NCI-H2196 treated with DMSO at 0.1 percent for 48 hours (cell line): ENCODE results near the gene IGFLR1.
"Not testable (repeated sequence)": the region's sequence is repeated elsewhere in the genome, so short reads cannot be mapped to it uniquely, and the experiment has no call there.

ENCODE experiments used
- DNase-seq: peaks from one replicate; lab custom pipeline; 2025; ENCODE audit not compliant: unreplicated experiment; lab: John Stamatoyannopoulos, UW

Gene IGFLR1

DNA sequence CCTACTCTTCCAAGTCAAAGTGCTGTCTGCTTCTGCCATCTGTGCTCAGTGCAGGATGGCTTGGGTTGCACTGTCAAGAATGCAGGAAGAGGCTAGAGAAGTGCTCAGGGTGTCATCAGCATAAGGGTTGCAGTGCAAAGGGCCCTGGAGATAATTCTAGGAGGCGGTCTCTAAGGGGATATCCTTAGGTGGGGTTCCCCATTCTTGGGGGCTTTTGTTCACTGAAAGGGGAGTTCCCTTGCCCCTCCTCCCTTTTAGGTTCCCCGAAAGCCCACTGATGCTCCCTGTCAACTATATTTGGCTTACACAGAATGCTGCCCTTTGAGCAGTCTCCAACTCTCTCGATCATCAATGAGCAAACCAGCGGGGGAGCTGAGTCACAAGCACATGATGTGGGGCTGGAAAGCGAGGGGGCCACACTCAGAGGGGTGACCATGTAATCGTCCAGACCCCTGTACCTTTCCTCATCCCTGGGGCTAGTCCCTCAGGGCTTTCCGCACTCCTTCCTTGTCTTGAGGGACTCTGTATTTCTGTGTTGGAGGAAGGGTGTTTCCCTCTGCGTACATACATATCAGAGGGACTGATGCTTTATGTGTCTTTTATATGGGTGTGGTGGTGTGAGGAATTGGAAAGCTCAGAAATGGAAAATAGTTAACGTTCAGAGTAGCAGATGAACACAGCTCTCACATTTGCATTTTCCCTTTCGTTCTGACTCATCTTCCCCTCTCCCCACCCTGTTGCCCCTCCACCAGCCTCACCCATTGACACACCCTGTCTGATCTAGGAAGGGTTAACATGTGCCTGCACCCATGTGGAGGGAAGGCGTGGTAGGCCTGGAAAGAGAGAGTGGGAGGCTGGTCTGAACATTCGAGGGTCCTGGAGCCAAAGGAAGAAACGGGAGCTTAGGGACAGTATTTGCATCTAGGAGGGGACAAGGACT lies 31.2 kb downstream of the IGFLR1 start:
- DNase-seq, result no peak

DNA sequence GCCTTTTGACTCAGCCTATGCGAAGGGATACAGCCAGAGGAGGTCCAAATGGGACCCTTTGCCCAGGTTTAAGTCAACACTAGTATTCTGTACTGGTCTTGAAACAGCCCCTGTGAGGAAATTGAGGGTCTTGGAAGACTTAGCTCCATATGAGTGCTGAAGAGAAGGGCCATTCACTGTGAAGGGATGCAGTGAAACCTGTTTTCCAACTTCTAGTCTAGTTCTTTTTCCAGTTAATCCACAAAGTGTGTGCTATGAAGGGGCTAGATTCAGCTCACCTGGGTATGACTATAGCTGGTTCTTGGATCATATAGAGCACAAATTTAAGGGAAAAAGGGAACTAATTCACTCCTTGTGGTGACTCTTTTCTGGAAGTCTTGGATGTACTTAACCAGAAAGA lies 33.9 kb downstream of the IGFLR1 start:
- DNase-seq, result no peak

DNA sequence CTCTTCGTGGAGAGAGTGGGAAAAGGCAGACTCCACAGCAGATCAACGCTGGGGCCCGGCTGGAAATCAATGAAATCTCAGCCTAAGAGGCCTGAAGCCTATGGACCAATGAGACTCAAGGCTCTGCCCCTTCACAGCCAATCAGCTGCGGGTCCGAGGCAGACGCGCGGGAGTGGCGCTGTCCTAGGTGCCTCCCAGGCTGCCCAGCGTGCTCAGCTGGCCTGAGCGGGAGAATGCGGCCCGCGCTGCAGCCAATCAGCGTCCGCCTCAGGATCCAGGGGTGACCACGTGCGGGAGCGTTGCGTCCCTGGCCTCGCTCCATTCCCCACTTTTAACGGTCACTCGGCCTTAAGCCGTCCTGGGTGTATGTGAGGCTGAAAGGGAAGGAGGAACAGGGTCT lies 38.0 kb downstream of the IGFLR1 start, which contains the start of gene ZBTB32:
TSS of gene ZBTB32 (plus strand) at position 341 of the 400 bp plus-strand sequence. CDS start 10,069 bp downstream, outside the sequence.
- DNase-seq, result no peak

DNA sequence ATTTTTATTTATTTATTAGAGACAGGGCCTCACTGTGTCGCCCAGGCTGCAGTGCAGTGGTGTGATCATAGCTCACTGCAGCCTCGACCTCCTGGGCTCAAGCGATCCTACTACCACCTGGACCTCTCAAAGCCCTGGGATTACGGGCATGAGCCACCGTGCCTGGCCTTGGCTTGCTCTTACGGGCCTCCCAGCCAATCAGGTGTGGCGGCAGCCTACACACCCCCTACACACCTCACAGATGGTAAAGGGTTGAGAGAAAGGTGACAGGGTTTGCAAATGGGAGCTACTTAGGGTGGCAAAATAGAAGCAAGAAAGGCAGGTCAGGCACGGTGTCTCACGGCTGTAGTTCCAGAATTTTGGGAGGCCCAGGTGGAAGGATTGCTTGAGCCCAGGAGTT lies 38.9 kb downstream of the IGFLR1 start:
- peak; percentile 28 for DNase-seq

DNA sequence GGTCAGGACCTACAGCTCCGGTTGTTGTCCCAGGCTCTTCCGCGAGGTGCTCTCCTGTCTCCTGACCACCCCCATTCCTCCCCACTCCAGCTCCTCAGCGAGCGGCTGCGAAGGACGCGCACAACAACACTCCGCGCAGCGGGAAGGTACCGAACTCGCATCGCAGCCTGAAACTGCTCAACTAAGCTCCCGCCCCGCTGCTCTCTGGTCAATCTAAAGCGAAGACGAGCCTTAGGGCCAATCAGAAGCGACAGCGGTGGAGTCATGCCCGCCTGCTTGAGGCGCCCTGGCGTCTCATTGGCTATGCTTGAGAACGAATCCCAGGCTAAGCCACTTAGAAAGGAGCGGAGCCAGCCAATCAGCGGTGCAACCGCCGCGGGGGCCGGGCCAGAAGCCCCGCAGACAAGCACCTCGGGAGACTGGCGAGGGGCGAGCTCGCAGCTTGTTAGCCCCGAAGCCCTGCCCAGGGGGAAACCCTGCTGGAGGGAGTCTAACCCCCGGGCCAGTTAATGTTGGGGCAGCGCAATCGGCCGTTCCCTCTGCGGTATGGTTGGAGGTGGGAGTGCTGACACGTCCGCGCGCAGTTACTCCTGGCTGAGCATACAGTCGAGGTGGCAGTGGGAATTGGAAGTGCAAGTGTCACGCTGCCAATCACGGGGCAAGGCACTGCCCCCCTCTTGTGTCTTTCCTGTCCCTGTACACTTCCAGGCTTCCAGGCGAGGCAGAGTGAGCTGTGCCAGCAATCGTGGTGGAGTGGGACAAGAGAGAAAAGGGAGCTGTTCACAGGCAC lies 39.8 kb downstream of the IGFLR1 start:
- DNase-seq, result peak; percentile 97

DNA sequence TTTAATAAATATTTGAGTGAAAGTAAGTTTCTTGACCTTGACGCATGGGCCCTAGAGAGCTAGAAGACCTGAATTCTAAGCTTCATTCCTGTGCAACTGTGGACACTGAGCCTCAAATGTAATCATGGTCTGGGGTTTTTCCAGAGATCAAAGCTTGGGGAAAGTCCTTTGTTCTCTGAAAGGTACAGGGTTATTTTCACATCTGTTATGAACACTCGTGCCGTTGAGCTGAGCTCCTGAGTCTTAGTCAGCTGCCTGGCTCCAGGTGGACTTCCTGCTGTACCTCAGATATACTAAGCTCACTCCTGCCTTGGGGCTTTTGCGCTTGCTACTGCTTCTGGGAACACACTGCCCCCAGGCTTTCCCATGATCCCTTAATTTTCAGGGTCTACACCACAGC lies 45.4 kb downstream of the IGFLR1 start:
- DNase-seq, result no peak

DNA sequence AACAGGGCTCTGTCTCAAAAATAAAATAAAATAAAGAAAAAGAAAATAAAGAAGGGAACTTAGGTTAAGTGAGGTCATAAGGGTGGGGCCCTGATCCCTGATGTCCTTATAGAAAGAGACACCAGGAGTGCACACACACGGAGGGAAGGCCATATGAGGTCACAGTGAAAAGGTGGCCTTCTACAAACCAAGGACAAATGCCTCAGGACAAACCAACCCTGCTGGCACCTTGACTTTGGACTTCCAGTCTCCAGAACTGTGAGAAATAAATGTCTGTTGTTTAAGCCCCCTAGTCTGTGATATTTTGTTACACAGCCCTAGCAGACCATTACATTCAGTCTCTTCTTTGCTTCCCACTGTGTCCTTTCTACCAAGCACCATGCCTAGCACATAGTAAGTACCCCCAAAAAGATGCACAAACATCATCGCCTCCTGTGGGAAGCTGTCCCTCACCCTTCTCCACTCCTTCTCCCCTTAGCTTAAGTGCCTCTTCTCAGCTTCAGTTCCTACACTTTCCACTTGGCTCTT lies 46.3 kb downstream of the IGFLR1 start:
- DNase-seq, result no peak

DNA sequence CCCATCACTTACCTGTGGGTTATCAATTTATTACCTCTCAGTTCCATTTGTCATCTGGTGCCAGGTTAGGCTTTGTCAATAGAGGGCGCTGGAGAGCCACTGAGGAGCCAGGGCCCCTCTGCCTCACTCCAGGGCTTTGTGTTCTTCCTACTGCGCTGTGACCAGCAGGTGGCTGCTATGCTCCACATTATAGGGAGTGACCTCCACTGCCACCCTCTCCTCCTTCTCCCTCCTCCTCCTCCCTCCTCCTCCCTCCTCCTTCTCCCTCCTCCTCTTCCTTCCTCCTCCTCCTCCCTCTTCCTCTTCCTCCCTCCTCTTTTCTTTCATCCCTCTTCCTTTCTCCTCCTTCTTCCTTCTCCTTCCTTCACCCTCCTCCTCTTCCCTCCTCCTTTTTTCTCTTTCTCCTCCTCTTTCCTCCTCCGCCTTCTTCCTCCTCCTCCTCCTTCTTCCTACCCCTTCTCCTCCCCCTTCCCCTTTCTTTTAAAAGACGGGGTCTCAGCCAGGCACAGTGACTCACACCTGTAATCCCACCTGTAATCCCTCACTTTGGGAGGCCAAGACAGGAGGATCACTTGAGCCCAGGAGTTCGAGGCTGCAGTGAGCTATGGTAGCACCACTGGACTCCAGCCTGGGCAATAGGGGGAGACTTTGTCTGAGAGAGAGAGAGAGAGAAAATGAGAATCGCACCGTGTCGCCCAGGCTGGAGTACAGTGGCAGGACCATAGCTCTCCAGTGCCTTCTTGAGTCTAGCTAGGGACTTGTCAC lies 48.2 kb downstream of the IGFLR1 start:
- DNase-seq, result peak; percentile 73

DNA sequence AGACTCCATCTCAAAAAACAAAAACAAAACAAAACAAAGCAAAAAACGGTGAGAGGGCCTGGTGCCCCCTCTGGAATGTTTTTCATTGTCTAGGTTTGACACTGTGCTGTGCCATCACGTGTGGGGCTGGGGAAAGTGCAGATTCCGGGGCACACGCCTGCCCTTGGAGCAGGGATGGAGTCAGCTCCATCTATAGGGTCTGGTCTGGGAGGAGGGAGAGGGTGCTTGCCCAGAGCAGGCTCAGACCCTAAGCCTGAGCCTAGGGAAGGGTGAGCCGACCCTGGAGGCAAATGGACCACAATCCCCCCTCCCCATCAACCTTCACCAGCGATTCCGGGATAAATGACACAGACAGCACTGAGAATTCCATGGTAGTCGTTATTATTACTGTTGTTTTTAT lies 48.8 kb downstream of the IGFLR1 start:
- DNase-seq, result no peak

DNA sequence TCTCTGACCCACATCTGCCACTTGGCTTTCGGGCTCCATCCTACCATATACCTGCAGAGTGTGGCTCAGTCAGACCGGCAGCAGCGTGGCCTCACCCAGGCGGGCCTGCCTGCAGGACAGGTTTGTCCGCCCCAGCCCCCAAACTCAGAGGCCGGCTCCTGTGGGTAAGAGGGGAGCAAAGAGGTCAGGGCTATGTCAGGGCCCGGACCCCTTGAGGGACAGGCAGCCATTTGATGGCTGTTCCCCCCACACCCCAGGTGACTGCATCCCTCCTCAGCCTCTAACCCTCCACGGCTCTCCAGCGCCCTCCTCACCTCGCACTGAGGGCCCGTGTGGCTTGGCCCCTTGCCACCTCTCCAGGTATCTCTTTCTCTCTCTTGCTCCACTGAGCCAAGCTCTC lies 50.2 kb downstream of the IGFLR1 start:
- DNase-seq, result no peak

DNA sequence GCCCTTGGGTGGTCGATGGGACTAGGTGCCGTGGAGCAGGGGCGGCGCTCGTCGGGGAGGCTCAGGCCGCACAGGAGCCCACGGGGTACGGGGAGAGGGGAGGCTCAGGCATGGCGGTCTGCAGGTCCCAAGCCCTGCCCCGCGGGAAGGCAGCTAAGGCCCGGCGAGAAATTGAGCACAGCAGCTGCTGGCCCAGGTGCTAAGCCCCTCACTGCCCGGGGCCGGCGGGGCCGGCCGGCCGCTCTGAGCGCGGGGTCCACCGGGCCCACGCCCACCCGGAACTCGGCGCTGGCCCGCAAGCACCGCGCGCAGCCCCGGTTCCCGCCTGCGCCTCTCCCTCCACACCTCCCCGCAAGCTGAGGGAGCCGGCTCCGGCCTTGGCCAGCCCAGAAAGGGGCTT lies 51.1 kb downstream of the IGFLR1 start:
- not testable (repeated sequence) for DNase-seq

DNA sequence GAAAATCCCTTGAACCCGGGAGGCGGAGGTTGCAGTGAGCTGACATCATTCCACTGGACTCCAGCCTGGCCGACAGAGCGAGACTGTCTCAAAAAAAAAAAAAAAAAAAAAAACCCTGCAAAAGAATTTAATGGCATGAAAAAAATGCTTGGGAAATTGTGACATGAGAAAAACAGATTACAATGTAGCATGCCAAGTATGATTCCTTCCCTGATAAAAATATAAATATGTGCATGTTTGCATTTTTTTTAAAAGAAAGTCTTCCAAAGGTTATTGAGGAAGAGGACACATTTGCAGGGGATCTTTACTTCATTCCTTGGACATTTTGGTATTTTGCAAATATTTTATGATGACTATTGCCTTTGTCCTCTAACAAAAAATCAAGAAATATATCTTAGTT lies 52.4 kb downstream of the IGFLR1 start:
- DNase-seq, result no peak
